Endometrial microvascular endothelial cells (primary cell): ENCODE measurements around the gene GYG2. TPM values are rescaled to one million over a fixed set of nuclear protein-coding genes. Genes with fewer than 3 reads are reported as not detected.
"Not testable (repeated sequence)": the region's sequence is repeated elsewhere in the genome, so short reads cannot be mapped to it uniquely, and the experiment has no call there.

Experiments
- in situ Hi-C: cut with HindIII; loops from 2 replicates; pipeline ENCODE4 v1.10.0; 2017; ENCODE audit warnings: low sequenced_read_pairs, low pct_unique_long_range_greater_than_20kb; ENCODE audit errors: inconsistent ontology term
- total RNA-seq: library from RNA; depleted of rRNA; stranded (reverse); fragments of >200 nt; gene quantifications from one replicate; pipeline ENCODE4 v1.2.3, GENCODE V29; 2015; ENCODE audit errors: inconsistent ontology term

Gene GYG2
- total RNA-seq, 1 donor from 2014 or later: not detected

DNA sequence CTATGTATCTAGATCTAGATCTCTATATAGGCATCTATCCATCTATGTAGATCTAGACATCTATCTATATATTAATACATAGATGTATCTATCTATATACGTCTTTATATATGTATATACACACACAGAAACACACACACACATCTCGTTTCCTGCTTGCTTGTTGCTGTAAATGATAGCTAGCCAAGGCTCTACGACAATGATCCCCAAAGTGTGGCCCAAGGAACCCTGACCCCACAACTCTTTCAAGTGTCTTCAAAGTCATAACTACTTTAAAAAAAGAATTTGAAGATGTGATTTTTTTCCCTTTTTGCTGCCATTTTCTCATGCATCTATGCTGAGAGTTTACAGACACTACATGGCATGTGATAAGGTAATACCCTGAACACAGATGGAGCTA, 28.8 kb downstream of the GYG2 start:
- in situ Hi-C loops: no loop called here

DNA sequence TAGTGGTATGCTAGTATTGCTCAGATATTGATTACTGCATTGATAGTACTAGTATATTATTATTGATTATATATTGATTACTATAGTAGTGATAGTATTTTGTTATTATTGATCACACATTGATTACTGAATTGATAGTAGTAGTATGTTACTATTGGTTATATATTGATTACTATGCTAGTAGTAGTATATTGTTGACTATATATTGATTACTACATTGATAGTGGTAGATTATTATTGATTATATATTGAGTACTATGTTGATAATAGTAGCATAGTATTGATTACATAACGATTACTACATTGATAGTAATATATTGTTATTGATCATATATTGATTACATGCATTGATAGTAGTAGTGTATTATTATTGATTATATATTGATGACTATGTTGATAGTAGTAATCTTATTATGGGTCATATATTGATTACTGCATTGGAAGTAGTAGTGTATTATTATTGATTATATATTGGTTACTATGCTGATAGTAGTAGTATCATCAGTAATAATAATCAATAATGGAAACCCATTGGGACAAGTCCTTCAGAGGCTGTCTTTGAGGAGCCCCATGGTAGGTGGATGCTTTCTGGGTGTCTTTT, 30.6 kb downstream of the GYG2 start:
- in situ Hi-C loops: no loop called here

DNA sequence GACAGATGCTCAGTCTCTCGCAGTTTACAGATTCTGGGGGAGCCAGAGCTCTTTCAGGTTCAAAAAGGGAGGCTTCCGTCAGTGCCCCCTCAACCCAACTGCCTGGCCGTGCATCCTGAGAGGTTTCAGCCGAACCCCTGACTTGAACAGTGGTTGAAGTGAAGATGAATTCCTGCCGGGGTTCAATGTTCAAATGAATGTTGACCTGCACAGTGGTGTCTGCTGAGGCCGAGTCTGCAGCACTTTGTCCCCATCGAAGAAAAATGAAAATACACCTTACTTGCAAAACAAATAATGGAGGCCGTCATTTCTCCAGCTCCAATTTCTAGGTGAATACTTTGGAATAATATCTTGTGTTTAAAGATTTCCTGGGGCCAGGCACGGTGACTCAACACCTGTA, 33.7 kb downstream of the GYG2 start:
- in situ Hi-C loops: no loop called here

DNA sequence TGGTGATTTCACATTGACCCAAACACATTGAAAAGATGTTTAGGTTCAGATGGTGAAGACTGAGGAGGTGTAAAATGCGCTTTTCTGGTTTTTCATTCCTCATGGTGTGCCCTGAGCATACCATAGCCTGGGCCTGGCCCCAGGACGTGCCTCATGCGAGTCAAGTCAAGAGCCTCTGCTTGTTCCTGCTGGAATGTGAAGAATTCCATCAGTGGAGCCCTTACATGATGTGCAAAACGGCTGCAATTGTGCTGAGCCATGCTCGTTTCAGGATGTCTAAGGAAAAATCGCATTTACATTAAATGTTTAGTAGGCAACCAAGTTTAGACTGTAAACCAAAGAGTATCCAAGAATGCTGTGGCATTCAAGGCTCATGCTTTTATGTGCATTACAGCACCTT, 34.9 kb downstream of the GYG2 start:
- in situ Hi-C loops: no loop called here

DNA sequence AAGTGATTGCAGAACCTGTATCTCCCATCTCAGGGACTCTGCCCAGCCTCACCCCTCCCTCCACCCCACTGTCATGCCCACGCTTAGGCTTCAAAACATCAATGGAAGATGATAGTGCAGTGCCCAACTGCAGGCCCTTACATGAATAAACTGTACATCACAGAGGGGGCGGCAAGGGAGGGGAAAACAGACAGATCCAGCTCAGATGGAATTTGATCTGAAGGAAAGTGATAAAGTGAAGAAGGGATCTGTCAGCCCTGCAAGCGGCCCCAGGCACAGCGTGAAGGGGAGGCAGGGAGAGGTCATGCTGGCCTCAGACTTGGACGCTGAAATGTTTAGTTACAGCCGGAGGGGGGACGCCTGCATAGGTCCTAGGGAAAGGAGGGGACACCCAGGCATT, 38.5 kb downstream of the GYG2 start:
- in situ Hi-C loops: no loop called here

DNA sequence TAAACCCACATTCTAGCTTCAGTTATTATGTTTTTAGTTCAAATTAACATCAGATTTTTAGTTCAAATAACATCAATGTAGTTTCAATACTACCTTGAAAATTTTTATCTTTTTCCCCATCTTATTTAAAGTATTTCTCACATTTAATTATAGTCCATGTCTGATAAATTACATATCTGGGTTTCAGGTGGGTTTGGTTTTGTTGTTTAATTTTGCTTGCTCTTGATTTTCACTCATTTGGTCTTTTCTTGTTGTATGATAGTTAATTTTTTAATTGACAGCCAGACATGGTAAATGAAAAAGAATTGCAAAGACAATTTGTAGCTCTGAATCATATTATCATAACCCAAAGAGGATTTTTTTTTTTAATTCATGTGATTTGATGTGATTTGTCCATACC, 41.9 kb downstream of the GYG2 start:
- in situ Hi-C loops: no loop called here

DNA sequence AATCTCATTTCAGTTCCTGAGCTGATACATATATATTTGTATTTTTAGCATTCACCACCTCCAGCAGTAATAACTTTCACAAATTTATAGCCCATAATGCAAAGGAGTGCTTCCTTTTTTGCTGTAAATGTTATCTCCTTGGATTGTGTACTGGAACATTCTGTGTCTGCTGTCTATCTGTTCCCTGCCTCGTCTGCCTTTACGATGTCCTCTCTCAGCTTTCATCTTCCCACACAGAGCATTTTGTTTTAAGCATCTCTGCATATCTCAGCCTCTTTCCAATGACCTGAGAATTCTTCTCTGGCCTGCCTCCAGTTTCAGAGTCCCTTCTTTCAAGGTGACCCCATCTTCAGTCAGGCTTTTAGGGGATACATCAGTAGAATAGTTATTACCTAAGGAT, 43.1 kb downstream of the GYG2 start:
- in situ Hi-C loops: no loop called here

DNA sequence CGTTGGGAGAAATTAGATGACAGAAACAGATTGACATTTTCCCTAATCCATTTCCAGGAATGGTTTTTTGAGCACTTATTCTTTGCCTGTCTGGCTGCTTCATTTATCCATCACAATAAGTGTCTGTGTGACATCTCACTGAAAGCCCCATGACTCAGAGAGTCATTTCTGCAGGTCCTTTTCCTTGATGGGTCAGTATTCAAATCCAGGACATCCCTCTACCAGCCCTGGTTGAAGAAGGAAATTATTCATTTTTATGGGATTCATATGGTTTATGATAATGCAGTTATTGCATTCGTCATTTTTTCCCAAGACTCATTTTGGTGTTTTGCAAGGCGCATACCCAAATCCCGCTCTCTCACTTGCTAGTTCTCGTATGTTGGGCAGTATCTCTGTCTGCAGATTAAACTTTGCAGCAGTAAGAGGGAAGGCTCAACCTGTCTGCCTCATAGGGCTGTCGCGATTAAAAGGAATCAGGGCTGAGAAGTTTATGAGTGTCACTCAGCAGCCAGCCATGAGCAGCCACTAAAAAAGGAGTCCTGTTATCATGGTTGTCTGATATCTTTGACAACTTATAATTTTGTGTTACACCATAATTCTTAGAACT, 44.0 kb downstream of the GYG2 start:
- in situ Hi-C loops: no loop called here

DNA sequence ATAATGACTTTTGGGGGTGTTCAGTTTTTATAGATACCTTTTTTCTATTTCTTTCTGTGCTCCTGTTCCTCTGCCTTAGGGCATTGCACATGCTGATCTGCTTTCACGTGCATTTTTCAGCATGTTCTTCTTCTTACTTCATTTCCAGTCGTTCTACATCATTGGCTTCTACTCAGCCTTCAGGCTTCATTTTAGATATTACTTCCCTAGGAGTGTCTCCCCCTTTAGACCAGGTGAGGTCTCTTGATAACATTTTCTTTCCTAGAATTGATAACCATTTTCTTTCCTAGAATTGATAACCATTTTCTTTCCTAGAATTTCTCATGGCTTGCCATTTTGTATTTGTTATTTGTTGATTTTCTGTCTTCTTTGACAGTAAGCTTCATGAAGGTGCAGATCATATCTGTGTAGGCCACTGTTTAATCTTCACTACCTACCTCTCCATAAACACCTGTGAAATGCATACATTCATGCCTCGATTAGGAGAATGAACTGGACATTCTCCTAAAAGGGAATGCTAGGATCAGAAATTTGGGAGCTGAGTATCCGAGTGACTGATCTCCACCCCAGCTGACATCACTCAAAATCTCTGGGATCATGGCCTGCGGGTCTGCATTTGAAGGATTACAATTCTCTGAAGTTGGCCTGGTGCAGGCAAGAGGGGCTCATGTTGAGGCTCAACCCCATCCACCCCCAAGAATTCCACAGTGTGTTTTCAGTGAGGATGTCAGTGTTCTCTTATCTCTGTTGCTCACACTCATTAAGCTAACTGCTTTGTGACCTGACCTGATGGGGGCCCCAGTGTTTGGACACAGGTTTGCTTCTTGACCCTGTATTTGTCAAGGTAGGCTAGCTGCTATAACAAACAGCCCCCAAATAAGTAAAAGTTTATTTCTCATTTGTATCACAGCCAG, 45.7 kb downstream of the GYG2 start:
- in situ Hi-C loops: no loop called here

DNA sequence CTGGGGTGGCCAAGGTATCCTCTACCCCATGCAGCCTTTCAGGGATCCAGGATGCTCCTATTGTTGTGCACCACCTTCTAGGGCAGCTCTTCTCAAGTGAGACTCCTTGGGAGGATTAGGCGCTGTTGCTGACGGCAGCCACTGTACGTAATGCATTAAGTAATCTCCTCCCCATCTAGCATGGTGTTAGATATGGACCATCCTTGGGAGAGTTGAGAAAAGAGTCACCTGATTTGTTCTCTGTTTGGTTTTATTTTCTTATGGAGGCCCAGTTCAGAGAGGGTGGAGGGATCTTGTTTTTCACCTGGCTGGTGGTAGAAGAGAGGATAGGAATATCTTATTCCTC, 46.4 kb downstream of the GYG2 start:
- in situ Hi-C loops: no loop called here

DNA sequence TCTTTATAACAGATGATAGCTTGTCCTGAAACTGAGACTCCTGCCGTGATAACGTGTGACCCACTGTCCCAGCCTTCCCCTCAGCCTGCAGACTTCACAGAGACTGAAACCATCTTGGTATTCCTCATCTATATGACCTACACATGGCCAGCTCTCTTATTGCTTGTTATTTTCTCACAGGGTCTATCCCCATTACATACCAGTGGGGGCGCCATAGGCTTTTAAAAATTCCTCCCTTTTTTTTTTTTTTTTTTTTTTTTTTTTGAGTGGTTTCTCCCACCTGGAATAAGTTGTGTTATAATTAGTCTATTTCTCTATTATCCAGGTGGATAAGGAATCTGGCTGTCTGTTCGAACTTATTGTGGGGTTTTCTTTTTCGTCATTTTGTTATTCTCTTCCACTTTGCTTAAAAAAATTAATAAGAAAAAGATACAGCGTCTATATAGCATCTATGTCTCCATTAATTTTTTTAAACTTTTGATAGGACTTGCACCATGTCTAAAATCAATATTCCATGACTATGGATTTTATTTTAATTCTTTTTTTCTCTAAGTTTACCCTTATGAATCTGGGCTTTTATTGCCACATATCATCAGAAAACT, 47.2 kb downstream of the GYG2 start:
- in situ Hi-C loops: no loop called here

DNA sequence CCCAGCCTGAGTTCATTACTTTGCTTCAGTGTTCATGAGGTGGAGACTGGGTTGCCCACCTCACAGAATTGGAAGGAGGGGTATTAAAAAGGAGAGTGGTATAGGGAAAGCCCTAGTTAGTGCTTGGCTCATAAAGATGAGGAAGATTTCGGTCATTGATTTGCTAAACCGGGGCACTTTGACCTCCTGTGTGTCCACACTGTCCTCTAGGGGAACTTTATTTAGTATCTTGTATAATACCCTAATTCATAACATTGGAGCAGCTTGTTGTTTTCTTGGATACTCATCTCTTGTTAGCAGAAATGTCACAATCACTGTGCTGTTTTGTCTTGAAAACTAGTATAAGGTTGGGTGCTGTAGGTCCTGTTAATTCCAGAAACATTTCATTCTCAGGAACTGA, 49.8 kb downstream of the GYG2 start:
- in situ Hi-C loops: no loop called here

DNA sequence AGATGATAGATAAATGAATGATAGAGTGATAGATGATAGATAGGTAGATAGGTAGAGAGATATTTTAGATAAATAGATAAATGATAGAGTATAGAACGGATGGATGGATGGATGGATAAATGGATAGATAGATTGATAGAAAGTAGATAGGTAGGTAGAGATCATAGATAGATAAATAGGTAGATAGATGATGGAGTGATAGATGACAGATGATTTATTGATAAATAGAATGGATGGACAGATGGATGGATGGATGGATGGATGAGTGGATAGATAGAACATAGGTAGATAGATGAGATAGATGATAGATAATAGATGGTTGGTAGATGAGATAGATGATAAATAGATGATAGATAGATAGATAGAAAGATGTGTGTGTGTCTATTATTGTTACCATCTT, 50.9 kb downstream of the GYG2 start:
- in situ Hi-C loops: no loop called here

DNA sequence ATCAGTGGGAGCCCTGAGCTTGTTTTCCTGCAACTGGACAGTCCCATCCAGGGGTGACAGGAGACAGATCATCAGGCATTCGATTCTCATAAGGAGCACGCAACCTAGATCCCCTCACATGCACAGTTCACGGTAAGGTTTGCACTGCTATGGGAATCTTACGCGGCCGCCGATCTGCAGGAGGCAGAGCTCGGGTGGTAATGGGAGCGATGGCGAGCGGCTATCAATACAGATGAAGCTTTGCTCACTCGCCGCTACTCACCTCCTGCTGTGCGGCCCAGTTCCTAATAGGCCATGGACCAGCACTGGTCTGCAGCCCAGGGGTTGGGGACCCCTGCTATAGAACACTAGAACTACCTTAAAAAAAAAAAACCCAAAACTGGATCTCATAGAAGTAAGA, 55.0 kb downstream of the GYG2 start:
- in situ Hi-C loops: no loop called here

DNA sequence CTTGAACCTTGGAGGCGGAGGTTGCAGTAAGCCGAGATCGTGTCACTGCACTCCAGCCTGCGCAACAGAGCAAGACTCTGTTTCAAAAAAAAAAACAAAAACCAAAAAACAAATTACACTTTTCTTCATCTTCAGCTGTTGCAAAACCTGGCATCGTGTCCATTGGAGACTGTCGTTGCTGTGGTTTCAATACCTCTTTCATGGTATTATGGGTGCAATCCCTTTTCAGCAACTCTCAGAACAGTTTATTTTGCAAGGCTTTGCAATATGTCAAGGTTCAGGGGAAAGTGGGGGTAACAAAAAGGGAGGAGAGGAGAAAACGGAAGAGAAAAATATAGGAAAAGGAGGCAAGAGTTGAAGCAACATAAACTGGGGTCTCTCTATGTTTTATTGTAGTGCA, 59.6 kb downstream of the GYG2 start:
- in situ Hi-C loops: no loop called here

DNA sequence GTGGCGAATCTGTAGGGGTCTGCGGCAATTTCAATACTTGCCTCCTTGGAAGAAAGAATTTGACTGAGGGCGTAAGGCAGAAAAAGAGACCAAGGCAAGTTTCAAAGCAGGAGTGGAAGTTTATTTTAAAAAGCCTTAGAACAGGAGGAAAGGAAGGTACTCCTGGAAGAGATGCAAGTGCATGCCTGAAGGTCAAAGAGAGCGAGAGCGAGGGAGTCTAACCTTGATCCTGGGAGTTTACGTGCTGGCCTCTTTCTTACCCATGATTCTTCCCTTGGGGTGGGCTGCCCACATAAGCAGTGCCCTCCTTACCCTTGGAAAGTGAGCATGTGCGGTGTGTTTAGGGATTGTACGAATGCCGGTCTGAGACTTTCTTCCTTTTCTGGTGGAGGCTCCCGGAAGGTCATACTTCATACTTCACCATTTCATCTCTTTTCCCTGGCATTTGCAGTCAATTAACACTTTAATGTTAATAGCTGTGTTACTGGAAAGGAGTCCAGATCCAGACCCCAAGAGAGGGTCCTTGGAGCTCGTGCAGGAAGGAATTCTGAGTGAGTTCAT, 60.4 kb downstream of the GYG2 start:
- in situ Hi-C loops: no loop called here

DNA sequence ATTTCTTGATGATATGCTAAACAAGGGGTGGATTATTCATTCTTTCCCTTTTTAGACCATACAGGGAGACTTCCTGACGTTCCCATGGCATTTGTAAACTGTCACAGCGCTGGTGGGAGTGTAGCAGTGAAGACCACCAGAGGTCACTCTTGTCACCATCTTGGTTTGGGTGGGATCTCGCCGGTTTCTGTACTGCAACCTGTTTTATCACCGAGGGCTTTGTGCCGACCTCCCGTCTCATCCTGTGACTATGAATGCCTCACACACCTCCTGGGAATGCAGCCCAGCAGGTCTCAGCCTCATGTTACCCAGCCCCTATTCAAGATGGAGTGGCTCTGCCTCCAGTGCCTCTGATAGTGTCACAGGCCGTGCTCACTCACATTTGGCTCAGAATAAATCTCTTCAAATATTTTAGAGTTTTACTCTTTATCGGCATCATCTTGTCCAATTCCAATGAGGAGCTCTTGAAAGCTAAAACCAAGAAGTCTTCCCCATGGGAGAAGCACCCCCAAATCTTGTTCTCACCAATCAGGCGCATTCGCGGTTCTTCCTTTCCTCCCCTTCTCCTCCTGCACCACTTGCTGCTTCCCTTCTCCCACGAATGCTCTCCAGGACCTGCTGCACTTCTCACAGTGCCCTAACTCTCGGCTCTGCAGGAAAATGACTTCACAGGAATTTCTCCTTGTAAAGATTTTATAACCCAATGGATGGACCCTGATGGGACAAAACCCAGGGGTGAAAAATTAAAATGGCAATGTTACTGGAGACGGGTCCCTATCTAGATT, 61.2 kb downstream of the GYG2 start:
- in situ Hi-C loops: not testable (repeated sequence)

DNA sequence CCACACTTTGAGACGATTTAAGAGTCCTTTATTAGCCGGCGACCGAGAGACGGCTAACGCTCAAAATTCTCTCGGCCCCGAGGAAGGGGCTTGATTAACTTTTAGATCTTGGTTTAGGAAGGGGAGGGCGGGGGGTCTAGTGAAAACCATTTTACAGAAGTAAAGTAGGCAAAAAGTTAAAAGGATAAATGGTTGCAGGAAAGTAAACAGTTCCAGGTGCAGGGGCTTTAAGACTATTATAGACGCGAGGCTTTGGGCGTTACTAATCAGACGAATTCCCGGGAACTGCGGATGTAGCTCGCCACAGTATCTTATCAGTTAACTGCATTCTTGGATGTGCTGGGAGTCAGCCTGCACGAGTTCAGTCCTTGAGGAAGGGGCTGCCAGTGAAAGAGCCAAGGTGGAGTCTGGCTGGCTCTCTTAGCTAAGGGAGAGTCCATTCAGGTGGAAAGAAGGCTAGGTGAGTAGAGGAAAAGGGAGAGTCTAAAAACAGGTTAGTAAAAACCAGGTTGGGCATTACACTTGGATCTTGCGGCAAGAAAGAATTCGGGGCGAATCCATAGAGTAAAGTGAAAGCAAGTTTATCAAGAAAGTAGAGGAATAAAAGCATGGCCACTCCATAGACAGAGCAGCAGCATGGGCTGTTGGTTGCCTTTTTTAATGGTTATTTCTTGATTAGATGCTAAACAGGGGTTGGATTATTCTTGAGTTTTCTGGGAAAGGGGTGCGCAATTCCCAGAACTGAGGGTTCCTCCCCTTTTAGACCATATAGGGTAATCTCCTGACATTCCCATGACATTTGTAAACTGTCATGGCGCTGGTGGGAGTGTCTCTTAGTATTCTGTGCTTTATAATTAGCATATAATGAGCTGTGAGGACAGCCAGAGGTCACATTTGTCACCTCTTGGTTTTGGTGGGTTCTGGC, 62.1 kb downstream of the GYG2 start:
- in situ Hi-C loops: not testable (repeated sequence)
